NB4 (cell line): ENCODE measurements around the gene ATP11A.

ENCODE experiments used
- CTCF ChIP-seq: IDR thresholded peaks from one replicate; pipeline ENCODE4 v1.5.1; 2012; ENCODE audit warnings: low read depth, low read length
- MAX ChIP-seq: IDR thresholded peaks from 2 replicates; pipeline ENCODE4 v1.6.1; 2011; ENCODE audit warnings: low read depth, low read length
- MYC ChIP-seq: IDR thresholded peaks from 2 replicates; pipeline ENCODE4 v1.6.1; 2011; ENCODE audit warnings: low read depth, low read length
- POLR2A ChIP-seq: IDR thresholded peaks from 2 replicates; pipeline ENCODE4 v1.6.1; 2011; ENCODE audit warnings: mild to moderate bottlenecking; ENCODE audit not compliant: insufficient read length; ENCODE audit errors: extremely low read depth

- TF ChIP-seq POLR2A (no peak), MYC (no peak), CTCF (no peak), MAX (no peak)
Observed at GRCh38 chr13:112874751-112875300, 185.0 kb downstream of the ATP11A start.
